Thyroid gland (tissue), 4 donors: ENCODE results near the gene NUP88. TPM values are rescaled to one million over a fixed set of nuclear protein-coding genes. Genes with fewer than 3 reads are reported as not detected.

Source experiments
- DNase-seq, 2 donors: peaks; one replicate each; pipeline ENCODE4 v3.0.0-alpha.2; 2019
- H3K27ac ChIP-seq, 3 donors: fragments of 200-600 bp; sonication (generic); 1 replicate in 2 of 3; 2 replicates in 1 of 3; pipeline ENCODE4 v1.5.1; 2016 to 2019; ENCODE audit warnings: mild to moderate bottlenecking in 1 of 3, moderate library complexity in 1 of 3
- H3K27me3 ChIP-seq: fragments of 200-600 bp; sonication (generic); one replicate; pipeline ENCODE4 v1.5.1; 2019
- H3K36me3 ChIP-seq, 2 donors: fragments of 200-600 bp; sonication (generic); one replicate each; pipeline ENCODE4 v1.5.1; 2016 to 2019
- H3K4me1 ChIP-seq, 2 donors: fragments of 200-600 bp; sonication (generic); one replicate each; pipeline ENCODE4 v1.5.1; 2017 to 2019
- H3K4me3 ChIP-seq, 3 donors: fragments of 200-600 bp; sonication (generic); replicated peaks in 1 of 3; 1 replicate in 2 of 3; 2 replicates in 1 of 3; pipeline ENCODE4 v1.5.1; 2016; ENCODE audit warnings: mild to moderate bottlenecking in 1 of 3
- H3K9me3 ChIP-seq: fragments of 200-600 bp; sonication (generic); one replicate; pipeline ENCODE4 v1.5.1; 2017
- POLR2A ChIP-seq, 2 donors: fragments of 450-650 bp; IDR thresholded peaks; one replicate each; pipeline ENCODE4 v1.6.1; 2017; ENCODE audit warnings: antibody characterized with exemption in 2 of 2, mild to moderate bottlenecking in 2 of 2, moderate library complexity in 1 of 2
- WGBS, 2 donors: methylation state at CpG; one replicate each; pipeline ENCODE4 v1.1.5; 2017; 5-methylcytosine and 5-hydroxymethylcytosine counted together
- intact Hi-C: fragments of 100-400 bp; cut with DNase I; formaldehyde crosslinking; loops from one replicate; pipeline ENCODE4 v1.15.1; 2023
- total RNA-seq, 4 donors: library from RNA; depleted of rRNA; stranded (reverse); fragments of >200 nt; gene quantifications; one replicate each; pipeline ENCODE4 v1.2.3, GENCODE V29; 2016
- TF ChIP-seq, protein P1 (sequence below), 6 experiments: fragments of 200-600 bp in 3 of 6; fragments of 450-650 bp in 3 of 6; sonication (generic) in 3 of 6; IDR thresholded peaks; one replicate each; pipeline ENCODE4 v1.5.1; 2016 to 2019; ENCODE audit warnings: antibody characterized with exemption in 6 of 6, mild to moderate bottlenecking in 2 of 6, inconsistent platforms in 1 of 6, moderate library complexity in 1 of 6

NUP88 gene
- total RNA-seq, 4 donors from 2014 or later, result 84.8 to 158 (median 134) TPM

- DNase-seq, result no peak
- H3K36me3 ChIP-seq, result peaks cover 50 to 72% of the 10 kb centered on the region in 2 donors
- H3K4me1 ChIP-seq, result no peaks in the 10 kb centered on the region
- no peaks in the 10 kb centered on the region for H3K27me3 ChIP-seq
- WGBS, 2 donors, result 97 to 98% methylated on average over 3 of the region's 3 CpGs
- no peak overlapping the region for H3K27ac ChIP-seq
- TF ChIP-seq, protein P1, sequence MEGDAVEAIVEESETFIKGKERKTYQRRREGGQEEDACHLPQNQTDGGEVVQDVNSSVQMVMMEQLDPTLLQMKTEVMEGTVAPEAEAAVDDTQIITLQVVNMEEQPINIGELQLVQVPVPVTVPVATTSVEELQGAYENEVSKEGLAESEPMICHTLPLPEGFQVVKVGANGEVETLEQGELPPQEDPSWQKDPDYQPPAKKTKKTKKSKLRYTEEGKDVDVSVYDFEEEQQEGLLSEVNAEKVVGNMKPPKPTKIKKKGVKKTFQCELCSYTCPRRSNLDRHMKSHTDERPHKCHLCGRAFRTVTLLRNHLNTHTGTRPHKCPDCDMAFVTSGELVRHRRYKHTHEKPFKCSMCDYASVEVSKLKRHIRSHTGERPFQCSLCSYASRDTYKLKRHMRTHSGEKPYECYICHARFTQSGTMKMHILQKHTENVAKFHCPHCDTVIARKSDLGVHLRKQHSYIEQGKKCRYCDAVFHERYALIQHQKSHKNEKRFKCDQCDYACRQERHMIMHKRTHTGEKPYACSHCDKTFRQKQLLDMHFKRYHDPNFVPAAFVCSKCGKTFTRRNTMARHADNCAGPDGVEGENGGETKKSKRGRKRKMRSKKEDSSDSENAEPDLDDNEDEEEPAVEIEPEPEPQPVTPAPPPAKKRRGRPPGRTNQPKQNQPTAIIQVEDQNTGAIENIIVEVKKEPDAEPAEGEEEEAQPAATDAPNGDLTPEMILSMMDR (IDR thresholded peaks at IDR 0.05), result no peak
- no peak for TF ChIP-seq POLR2A (IDR thresholded peaks at IDR 0.05)
- no peaks in the 10 kb centered on the region for H3K9me3 ChIP-seq
- intact Hi-C loops, result loop anchor here (10.0 kb wide), 1 partner anchor 146 kb away; the partner anchor contains the start of gene RABEP1
- H3K4me3 ChIP-seq, result no peak overlapping the region
These were observed 11.0 kb upstream of the NUP88 start for GRCh38 chr17:5430413-5430999.

- intact Hi-C loops, result no loop called here
- no peak for DNase-seq
- Histone ChIP-seq H3K27ac (no peak overlapping the region), H3K27me3 (no peaks in the 10 kb centered on the region), H3K4me3 (no peak overlapping the region), H3K36me3 (peaks cover 42 to 69% of the 10 kb centered on the region in 2 donors), H3K4me1 (no peaks in the 10 kb centered on the region), H3K9me3 (no peaks in the 10 kb centered on the region)
- TF ChIP-seq, protein P1 (IDR thresholded peaks at IDR 0.05), result no peak
- no peak for TF ChIP-seq POLR2A (IDR thresholded peaks at IDR 0.05)
- 87 to 89% methylated on average over 3 of the region's 3 CpGs for WGBS, 2 donors
These were observed 9.9 kb upstream of the NUP88 start for GRCh38 chr17:5429191-5429887.

DNA sequence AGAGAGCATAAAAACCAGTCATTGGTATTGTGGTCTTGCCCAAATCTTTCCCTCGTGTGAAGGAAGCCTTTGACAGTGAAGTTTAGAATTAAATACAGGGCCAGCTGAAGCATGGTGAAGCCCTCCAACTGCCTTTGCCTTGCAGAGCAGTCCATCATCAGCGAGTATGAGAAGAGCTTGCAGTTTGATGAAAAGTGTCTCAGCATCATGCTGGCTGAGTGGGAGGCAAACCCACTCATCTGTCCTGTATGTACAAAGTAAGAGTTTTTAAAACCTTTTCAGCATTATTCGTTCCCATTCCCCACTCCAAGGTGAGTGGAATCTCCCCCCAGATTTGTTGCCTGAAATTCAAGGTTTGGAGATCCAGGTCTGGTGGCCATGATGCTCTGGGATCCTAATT is 6.4 kb upstream of the NUP88 start:
- Histone ChIP-seq H3K4me1 (peaks cover 5 to 6% of the 10 kb centered on the region in 2 donors), H3K27ac (no peak overlapping the region), H3K9me3 (no peaks in the 10 kb centered on the region), H3K27me3 (no peaks in the 10 kb centered on the region), H3K4me3 (no peak overlapping the region), H3K36me3 (peaks cover 22 to 48% of the 10 kb centered on the region in 2 donors)
- no peak for TF ChIP-seq POLR2A (IDR thresholded peaks at IDR 0.05)
- TF ChIP-seq, protein P1 (IDR thresholded peaks at IDR 0.05), result no peak
- intact Hi-C loops, result no loop called here
- 70 to 78% methylated on average over 3 of the region's 3 CpGs for WGBS, 2 donors
- no peak for DNase-seq

DNA sequence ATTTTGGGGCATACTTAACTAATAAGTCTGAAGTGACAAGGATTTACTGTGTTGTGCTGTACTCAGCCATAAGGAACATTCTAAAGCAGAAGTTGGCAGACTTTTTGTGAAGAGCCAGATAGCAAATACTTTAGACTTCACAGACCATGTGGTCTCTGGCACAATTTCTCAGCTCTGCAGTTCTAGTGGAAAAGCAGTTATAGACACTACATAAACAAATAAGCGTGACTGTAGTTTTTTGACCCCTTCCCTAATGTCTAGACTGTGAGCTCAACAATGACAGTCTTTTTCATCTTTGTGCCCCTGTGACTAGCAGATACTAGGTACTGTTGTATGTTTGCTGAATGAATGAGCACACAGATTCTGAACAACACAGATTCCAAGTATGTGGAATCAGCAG is 5.4 kb upstream of the NUP88 start:
- TF ChIP-seq POLR2A (IDR thresholded peaks at IDR 0.05), result no peak
- TF ChIP-seq, protein P1 (IDR thresholded peaks at IDR 0.05), result no peak
- intact Hi-C loops, result no loop called here
- no peak for DNase-seq
- H3K27me3 ChIP-seq, result no peaks in the 10 kb centered on the region
- peaks cover 9% of the 10 kb centered on the region in 2 donors for H3K4me1 ChIP-seq
- no peak overlapping the region for H3K27ac ChIP-seq
- H3K4me3 ChIP-seq, result no peak overlapping the region
- WGBS, 2 donors, result 76 to 77% methylated on average over 1 of the region's 1 CpG
- no peaks in the 10 kb centered on the region for H3K9me3 ChIP-seq
- peaks cover 22 to 47% of the 10 kb centered on the region in 2 donors for H3K36me3 ChIP-seq

DNA sequence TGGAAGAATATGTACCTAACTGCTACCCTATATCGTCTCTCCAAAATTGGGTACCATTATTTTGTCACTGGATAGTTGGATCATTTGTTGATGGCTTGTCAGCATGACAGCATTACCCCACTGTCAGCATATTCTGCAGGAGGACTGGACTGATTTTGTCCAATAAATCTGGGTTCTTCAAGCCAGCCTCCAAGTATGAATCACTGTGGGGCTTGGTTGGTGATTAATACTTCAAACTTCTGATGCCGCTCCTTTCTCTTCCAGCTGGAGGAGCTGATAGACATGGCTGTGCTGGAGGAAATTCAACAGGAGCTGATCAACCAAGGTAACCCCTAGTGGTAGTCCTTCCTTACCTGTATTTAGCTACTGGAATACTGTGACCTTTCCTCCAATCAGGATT is 3.0 kb upstream of the NUP88 start:
- Histone ChIP-seq H3K27me3 (no peaks in the 10 kb centered on the region), H3K4me1 (peaks cover 15 to 19% of the 10 kb centered on the region in 2 donors), H3K36me3 (peaks cover 22 to 38% of the 10 kb centered on the region in 2 donors), H3K4me3 (no peak overlapping the region), H3K27ac (no peak overlapping the region), H3K9me3 (no peaks in the 10 kb centered on the region)
- WGBS, 2 donors, result 90 to 96% methylated on average over 2 of the region's 2 CpGs
- intact Hi-C loops, result no loop called here
- no peak for TF ChIP-seq POLR2A (IDR thresholded peaks at IDR 0.05)
- TF ChIP-seq, protein P1 (IDR thresholded peaks at IDR 0.05), result no peak
- DNase-seq, result no peak
